GM12864 (cell line): Measurements from ENCODE around the gene DYRK3.

Source experiments
- DNase-seq: peaks from one replicate; pipeline ENCODE4 v3.0.0-alpha.2; 2011; ENCODE audit warnings: low read depth
- H3K4me3 ChIP-seq: 2 replicates; pipeline ENCODE4 v1.5.1; 2011; ENCODE audit warnings: mild to moderate bottlenecking, low read depth, low read length, control low read depth
- TF ChIP-seq, protein P1 (sequence below): IDR thresholded peaks from 2 replicates; pipeline ENCODE4 v1.5.1; 2011; ENCODE audit warnings: low read depth, mild to moderate bottlenecking, moderate library complexity, low read length, control low read depth, inconsistent platforms; ENCODE audit errors: missing control alignments

The DYRK3 gene

DNA sequence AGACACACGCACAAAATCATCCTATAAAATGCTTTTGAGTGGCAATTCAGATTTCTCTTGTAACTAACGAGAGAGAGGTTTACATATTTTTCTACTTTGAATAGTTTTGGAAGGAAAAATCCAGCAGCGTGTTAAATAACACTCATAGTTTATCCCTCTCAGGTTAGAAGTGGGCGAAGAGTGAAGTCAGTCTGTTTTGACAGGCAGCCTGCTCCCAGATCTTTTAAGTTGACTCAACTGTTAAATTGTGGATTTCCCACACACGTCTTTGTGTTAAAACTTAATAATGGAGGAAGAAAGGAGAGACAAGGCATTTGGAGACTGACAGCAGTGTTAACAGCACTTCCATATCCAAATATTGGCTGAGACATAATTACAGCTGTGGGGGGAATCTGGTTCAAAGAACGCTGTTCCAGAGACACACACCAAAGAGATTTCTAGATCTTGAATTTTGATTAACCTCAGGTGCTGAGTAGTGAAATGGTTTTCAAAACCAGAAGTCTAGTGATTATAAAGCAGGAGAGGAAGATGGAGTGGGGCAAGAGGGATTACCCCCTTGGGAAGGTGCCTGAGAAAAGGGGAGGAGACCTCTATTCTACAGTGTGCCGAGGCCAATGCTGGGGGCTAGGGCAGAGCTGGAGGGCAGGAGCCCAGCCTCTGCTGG, 52.0 kb downstream of the DYRK3 start:
- no peak for DNase-seq
- TF ChIP-seq, protein P1, sequence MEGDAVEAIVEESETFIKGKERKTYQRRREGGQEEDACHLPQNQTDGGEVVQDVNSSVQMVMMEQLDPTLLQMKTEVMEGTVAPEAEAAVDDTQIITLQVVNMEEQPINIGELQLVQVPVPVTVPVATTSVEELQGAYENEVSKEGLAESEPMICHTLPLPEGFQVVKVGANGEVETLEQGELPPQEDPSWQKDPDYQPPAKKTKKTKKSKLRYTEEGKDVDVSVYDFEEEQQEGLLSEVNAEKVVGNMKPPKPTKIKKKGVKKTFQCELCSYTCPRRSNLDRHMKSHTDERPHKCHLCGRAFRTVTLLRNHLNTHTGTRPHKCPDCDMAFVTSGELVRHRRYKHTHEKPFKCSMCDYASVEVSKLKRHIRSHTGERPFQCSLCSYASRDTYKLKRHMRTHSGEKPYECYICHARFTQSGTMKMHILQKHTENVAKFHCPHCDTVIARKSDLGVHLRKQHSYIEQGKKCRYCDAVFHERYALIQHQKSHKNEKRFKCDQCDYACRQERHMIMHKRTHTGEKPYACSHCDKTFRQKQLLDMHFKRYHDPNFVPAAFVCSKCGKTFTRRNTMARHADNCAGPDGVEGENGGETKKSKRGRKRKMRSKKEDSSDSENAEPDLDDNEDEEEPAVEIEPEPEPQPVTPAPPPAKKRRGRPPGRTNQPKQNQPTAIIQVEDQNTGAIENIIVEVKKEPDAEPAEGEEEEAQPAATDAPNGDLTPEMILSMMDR = no peak
- H3K4me3 ChIP-seq = peak overlapping the region; percentile 96; the same call in 1 of the 2 replicates

DNA sequence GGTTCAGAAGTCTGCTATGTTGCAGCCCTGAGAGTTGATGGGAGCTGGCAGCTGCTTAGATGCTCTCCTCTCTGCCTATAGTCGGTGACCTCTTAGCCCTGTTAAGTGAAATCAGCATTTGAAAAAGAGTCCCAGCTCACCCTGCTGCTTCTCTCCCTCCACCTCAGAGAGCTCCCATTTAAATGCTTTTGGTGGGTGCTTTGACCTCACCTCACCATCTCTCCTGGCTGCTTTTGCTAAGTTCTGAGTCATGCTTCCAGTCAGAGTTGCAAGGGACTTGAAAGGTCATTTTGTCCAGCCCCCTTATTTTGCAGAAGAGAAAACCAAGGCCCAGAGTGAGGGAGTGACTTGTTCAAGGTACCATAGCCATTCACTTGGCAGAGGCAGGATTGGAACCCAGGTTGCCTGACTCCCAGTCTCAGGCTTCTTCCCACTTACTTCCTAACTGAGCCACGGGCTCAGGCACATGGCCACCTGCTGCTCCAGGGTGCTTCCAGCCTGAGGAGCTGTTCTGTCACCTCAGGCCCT, 52.6 kb downstream of the DYRK3 start:
- no peak overlapping the region for H3K4me3 ChIP-seq
- DNase-seq = no peak
- TF ChIP-seq, protein P1 = no peak

DNA sequence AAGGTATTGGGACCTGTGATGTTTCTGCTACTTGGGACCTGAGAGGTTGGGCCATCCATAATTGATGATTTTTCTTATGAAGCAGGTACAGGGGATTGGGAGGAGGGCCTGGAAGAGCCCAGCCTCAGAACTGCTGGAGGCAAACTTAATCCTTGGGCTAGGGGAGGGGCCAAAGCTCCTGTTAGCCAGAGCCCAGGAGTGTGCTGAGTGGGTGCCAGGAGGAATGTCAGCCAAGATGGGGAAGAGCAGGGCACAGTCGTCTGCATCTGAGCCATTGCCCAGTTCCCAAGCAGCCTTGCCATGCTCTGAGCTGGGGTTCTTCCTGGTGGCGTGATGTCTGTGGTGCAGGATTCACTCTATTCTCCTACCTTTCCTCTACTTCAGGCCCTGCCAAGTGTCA, 55.2 kb downstream of the DYRK3 start:
- TF ChIP-seq, protein P1 = no peak
- H3K4me3 ChIP-seq = no peak overlapping the region
- no peak for DNase-seq

DNA sequence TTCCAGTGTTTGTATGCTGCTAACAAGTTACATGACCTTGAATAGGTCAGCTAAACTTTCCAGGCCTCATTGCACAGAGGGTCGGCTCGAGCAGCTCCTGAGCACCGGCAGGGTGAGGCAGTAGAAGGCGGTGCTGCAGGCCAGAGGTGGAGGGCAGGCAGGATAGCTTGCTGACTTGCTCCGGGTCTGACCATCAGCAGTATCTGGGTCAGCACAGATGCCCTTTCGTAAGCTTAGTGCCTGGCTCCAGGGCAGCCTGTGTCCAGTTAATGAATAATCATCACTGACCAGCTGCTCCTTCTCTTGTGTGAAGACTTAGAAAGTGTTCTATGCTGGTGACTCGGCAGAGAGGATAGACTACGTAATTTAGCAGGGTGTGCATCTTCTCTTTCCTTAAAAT, 56.3 kb downstream of the DYRK3 start:
- TF ChIP-seq, protein P1 = no peak
- DNase-seq = no peak
- no peak overlapping the region for H3K4me3 ChIP-seq

DNA sequence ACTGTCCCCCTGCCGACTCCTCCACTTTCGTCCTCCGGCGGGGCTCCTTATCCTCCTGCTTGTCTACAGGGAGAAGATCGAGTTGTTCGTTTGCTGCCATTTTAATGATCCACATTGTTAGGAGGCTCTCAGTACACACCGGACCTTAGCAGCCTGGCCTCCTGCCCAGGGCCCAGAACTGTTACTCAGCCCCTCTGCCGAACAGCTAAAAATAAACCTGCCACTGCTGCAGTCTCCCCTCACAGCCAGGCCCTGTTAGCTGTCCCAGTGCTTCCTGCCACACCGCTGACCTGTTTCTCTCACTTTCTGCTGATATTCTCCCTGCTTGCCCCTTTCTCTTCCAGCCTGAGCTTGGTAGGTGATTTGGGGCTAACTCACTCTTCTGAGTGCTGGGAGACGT, 57.7 kb downstream of the DYRK3 start:
- DNase-seq = no peak
- no peak overlapping the region for H3K4me3 ChIP-seq
- TF ChIP-seq, protein P1 = no peak

DNA sequence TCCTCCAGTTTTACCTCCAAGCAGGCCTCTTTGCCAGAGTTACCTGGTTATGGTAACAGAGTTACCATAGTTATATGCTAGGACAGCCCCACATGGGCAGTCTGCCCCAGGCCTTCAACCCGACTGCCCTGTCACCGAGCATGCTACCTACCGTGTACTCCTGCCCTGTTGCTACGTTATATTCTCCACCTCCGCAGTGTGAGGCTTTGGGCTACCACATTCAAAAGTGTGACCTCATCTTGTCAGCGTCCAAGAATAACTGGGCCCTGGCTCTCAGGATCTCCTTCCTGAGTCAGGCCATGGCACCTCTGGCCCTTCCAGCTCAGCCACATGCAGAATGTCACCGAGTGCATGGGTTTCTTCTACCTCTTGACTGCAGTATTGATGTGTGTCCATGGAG, 58.3 kb downstream of the DYRK3 start:
- TF ChIP-seq, protein P1 = no peak
- no peak for DNase-seq
- no peak overlapping the region for H3K4me3 ChIP-seq
